Left lung (tissue), 10 donors: ENCODE results near the gene RNF167. TPM values are rescaled to one million over a fixed set of nuclear protein-coding genes. Genes with fewer than 3 reads are reported as not detected.
A peak's percentile ranks its signal among the peaks of the same experiment; 100 is the strongest.

Experiments used
- ATAC-seq: fragments of 200-7000 bp; cut with Tn5 transposase; one replicate; pipeline ENCODE4 v1.9.1; 2020; ENCODE audit warnings: moderate library complexity
- DNase-seq, 4 donors: peaks; one replicate each; pipeline ENCODE4 v3.0.0-alpha.2; 2013 to 2020
- H3K27ac ChIP-seq, 2 donors: fragments of 200-600 bp; sonication (generic) in 1 of 2; one replicate each; pipeline versions ENCODE4 v1.5.0 to v1.8.0; 2020 to 2021
- H3K27me3 ChIP-seq, 2 donors: fragments of 200-600 bp; sonication (generic) in 1 of 2; one replicate each; pipeline versions ENCODE4 v1.5.0 to v1.8.0; 2020 to 2021
- H3K36me3 ChIP-seq, 2 donors: fragments of 200-600 bp; sonication (generic) in 1 of 2; one replicate each; pipeline versions ENCODE4 v1.5.0 to v1.8.0; 2020 to 2021
- H3K4me1 ChIP-seq, 2 donors: fragments of 200-600 bp; one replicate each; pipeline ENCODE4 v1.8.0; 2021
- H3K4me3 ChIP-seq, 2 donors: fragments of 200-600 bp; sonication (generic) in 1 of 2; one replicate each; pipeline versions ENCODE4 v1.5.0 to v1.8.0; 2020 to 2021; ENCODE audit warnings: mild to moderate bottlenecking in 1 of 2
- H3K9me3 ChIP-seq, 2 donors: fragments of 200-600 bp; sonication (generic) in 1 of 2; one replicate each; pipeline versions ENCODE4 v1.5.0 to v1.8.0; 2020 to 2021
- CTCF ChIP-seq, 2 donors: fragments of 200-600 bp; sonication (generic) in 1 of 2; IDR thresholded peaks; one replicate each; pipeline versions ENCODE4 v1.5.0 to v1.8.0; 2021; ENCODE audit warnings: antibody characterized with exemption in 2 of 2
- intact Hi-C, 2 donors: fragments of 100-400 bp; cut with DNase I; formaldehyde crosslinking; loops; one replicate each; pipeline versions ENCODE4 v1.11.2 to v1.14.2; 2022
- polyA plus RNA-seq, 6 donors: library from polyadenylated mRNA; unstranded; fragments of 120-200 nt; gene quantifications; one replicate each; pipeline ENCODE4 v1.2.1, GENCODE V29; 2013; ENCODE audit not compliant: insufficient read length in 6 of 6
- total RNA-seq, 2 donors: library from RNA; stranded (reverse); fragmentation: NEBNext Ultra II Directional; extraction: Animal tissue kit (Norgen Biotek cat#: 25700); gene quantifications; one replicate each; pipeline ENCODE4 v1.2.1, GENCODE V29; 2021
- donor health status: DM: no; HTN: yes; CAD: no.
- donor health status: DM: no; HTN: no; CAD: no.

RNF167 gene
- total and polyA plus RNA-seq, 8 donors = 101 to 126 (median 117) TPM

DNA sequence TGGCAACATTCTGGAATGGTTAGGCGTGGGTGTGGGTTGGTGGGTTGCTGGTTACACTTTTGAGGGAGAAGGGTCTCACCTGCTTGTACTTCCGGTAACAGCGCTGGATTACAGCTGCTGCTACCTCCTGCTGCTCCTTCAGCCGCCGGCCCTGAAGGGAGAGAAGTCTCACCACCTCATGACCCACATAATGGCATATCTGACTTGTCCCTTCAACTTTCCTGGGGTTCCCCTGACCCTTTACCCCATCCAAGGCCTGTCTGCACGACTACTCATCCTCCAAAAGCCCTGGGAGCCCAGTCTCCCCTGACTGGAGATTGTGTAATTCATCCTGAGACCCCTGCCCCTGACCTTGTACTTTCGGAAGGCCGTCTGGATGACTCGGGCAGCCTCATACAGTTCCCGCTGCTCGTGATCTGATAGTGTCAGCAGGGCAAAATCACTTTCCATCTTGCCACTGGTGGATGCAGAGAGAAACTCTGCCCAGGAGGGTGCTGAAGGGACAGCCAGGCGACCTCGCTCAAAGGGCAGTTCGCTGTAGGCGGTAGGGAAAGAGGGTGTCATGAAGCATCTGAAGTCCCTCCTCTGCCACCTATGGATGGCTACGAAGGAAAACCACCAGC is 29.6 kb downstream of the RNF167 start:
- peaks cover 0 to 62% of the 10 kb centered on the region in 2 donors for H3K36me3 ChIP-seq
- intact Hi-C loops = loop anchor here in 1 of 2 donors (10.0 kb wide), 1 partner anchor 65 kb away; the partner anchor contains the start of gene CHRNE
- peaks cover 17 to 61% of the 10 kb centered on the region in 2 donors for H3K4me1 ChIP-seq
- H3K4me3 ChIP-seq = peak overlapping the region in 1 of 2 donors; percentile 67
- ATAC-seq (no peak), DNase-seq (no peak)
- H3K27ac ChIP-seq = peak overlapping the region; percentile 93 to 94
- H3K27me3 ChIP-seq = no peaks in the 10 kb centered on the region
- no peaks in the 10 kb centered on the region for H3K9me3 ChIP-seq
- no peak for TF ChIP-seq CTCF (IDR thresholded peaks at IDR 0.05)

GRCh38 chr17:4970273-4970672 is 30.2 kb downstream of the RNF167 start:
- no peak for DNase-seq
- H3K27ac ChIP-seq = peak overlapping the region; percentile 93 to 94
- H3K36me3 ChIP-seq = peaks cover 0 to 67% of the 10 kb centered on the region in 2 donors
- H3K4me1 ChIP-seq = peaks cover 17 to 58% of the 10 kb centered on the region in 2 donors
- no peaks in the 10 kb centered on the region for H3K27me3 ChIP-seq
- intact Hi-C loops = loop anchor here in 1 of 2 donors (10.0 kb wide), 1 partner anchor 65 kb away; the partner anchor contains the start of gene CHRNE
- no peak overlapping the region for H3K4me3 ChIP-seq
- TF ChIP-seq CTCF (IDR thresholded peaks at IDR 0.05) = no peak
- no peaks in the 10 kb centered on the region for H3K9me3 ChIP-seq
- no peak for ATAC-seq

GRCh38 chr17:4971826-4972225 is 31.8 kb downstream of the RNF167 start:
- ATAC-seq = no peak
- no peak for DNase-seq
- no peaks in the 10 kb centered on the region for H3K9me3 ChIP-seq
- TF ChIP-seq CTCF (IDR thresholded peaks at IDR 0.05) = no peak
- H3K4me3 ChIP-seq = no peak overlapping the region
- H3K27me3 ChIP-seq = no peaks in the 10 kb centered on the region
- peaks cover 0 to 82% of the 10 kb centered on the region in 2 donors for H3K36me3 ChIP-seq
- intact Hi-C loops = loop anchor here in 1 of 2 donors (10.0 kb wide), 1 partner anchor 67 kb away; the partner anchor contains the start of gene CHRNE
- no peak overlapping the region for H3K27ac ChIP-seq
- H3K4me1 ChIP-seq = peaks cover 11 to 47% of the 10 kb centered on the region in 2 donors

- ATAC-seq = no peak
- Histone ChIP-seq H3K4me1 (peaks cover 11 to 47% of the 10 kb centered on the region in 2 donors), H3K36me3 (peaks cover 0 to 87% of the 10 kb centered on the region in 2 donors)
These were observed 32.3 kb downstream of the RNF167 start for GRCh38 chr17:4972322-4972721.

More at GRCh38 chr17:4972322-4972721, 32.3 kb downstream of the RNF167 start:
- no peaks in the 10 kb centered on the region for H3K9me3 ChIP-seq
- no peak for DNase-seq
- no peak overlapping the region for H3K27ac ChIP-seq
- intact Hi-C loops = loop anchor here in 1 of 2 donors (10.0 kb wide), 1 partner anchor 68 kb away; the partner anchor contains the start of gene CHRNE
- TF ChIP-seq CTCF (IDR thresholded peaks at IDR 0.05) = no peak
- no peaks in the 10 kb centered on the region for H3K27me3 ChIP-seq
- H3K4me3 ChIP-seq = no peak overlapping the region
